RPMI7951 (cell line): Measurements from ENCODE around the gene ALG6. TPM values are rescaled to one million over a fixed set of nuclear protein-coding genes. Genes with fewer than 3 reads are reported as not detected.

Experiments used
- total RNA-seq: library from RNA; depleted of rRNA; stranded (reverse); fragments of >200 nt; shearing (Covaris generic); gene quantifications from 2 replicates; pipeline ENCODE4 v1.2.3, GENCODE V29; 2014; rRNA removed

The ALG6 gene
- total RNA-seq, 1 experiment from 2014 or later = 26.3 TPM

Other genes starting within 250 kb of the ALG6 start
- 0.96 and 1.2 TPM in 2 replicates for gene FOXD3, start 45.1 kb upstream of the ALG6 start, total RNA-seq
- gene ITGB3BP, start 155.6 kb downstream of the ALG6 start, total RNA-seq = 70.8 and 101 TPM in 2 replicates
- 13.4 and 16.1 TPM in 2 replicates for gene EFCAB7, start 155.9 kb downstream of the ALG6 start, total RNA-seq
- gene PGM1, start 225.8 kb downstream of the ALG6 start, total RNA-seq = 140 and 171 TPM in 2 replicates